ENCODE results near the gene GABRG2. TPM values are rescaled to one million over a fixed set of nuclear protein-coding genes. Genes with fewer than 3 reads are reported as not detected.

GABRG2 gene
- total and polyA plus RNA-seq, 2 donors (not counting 3 experiments of a cell fraction or from before 2014, with no cell fraction given), result not detected

- H2AFZ ChIP-seq (ENCODE audit: low read depth, low read length), result no peak overlapping the region
- no peaks in the 10 kb centered on the region for H3K79me2 ChIP-seq (ENCODE audit: control insufficient read depth, insufficient read depth, low read length)
- H3K4me1 ChIP-seq (ENCODE audit: control insufficient read depth, extremely low read depth, insufficient read depth, low read length), result no peaks in the 10 kb centered on the region
- TF ChIP-seq FOS (IDR thresholded peaks at IDR 0.05; ENCODE audit: borderline replicate concordance, insufficient read depth, low read length) (no peak), MYC (IDR thresholded peaks at IDR 0.05; ENCODE audit: low read depth, low read length) (no peak), POLR2AphosphoS5 (IDR thresholded peaks at IDR 0.05; ENCODE audit: insufficient read depth, low read depth, low read length) (no peak), EZH2 (IDR thresholded peaks at IDR 0.05; ENCODE audit: borderline replicate concordance, low read depth, low read length, severe bottlenecking) (no peak), JUN (IDR thresholded peaks at IDR 0.05; ENCODE audit: borderline replicate concordance, insufficient read depth, insufficient read length, low read depth) (no peak), POLR2A (IDR thresholded peaks at IDR 0.05; ENCODE audit: low read depth, low read length) (no peak), GATA2 (IDR thresholded peaks at IDR 0.05; ENCODE audit: insufficient read depth, insufficient read length, low read depth, low read length) (no peak)
- TF ChIP-seq, protein P1, sequence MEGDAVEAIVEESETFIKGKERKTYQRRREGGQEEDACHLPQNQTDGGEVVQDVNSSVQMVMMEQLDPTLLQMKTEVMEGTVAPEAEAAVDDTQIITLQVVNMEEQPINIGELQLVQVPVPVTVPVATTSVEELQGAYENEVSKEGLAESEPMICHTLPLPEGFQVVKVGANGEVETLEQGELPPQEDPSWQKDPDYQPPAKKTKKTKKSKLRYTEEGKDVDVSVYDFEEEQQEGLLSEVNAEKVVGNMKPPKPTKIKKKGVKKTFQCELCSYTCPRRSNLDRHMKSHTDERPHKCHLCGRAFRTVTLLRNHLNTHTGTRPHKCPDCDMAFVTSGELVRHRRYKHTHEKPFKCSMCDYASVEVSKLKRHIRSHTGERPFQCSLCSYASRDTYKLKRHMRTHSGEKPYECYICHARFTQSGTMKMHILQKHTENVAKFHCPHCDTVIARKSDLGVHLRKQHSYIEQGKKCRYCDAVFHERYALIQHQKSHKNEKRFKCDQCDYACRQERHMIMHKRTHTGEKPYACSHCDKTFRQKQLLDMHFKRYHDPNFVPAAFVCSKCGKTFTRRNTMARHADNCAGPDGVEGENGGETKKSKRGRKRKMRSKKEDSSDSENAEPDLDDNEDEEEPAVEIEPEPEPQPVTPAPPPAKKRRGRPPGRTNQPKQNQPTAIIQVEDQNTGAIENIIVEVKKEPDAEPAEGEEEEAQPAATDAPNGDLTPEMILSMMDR (IDR thresholded peaks at IDR 0.05; ENCODE audit: extremely low read depth in 1 of 2, insufficient read depth in 1 of 2, low read depth in 1 of 2, low read length in 2 of 2), result no peak
- TF ChIP-seq, protein P2, sequence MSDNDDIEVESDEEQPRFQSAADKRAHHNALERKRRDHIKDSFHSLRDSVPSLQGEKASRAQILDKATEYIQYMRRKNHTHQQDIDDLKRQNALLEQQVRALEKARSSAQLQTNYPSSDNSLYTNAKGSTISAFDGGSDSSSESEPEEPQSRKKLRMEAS (IDR thresholded peaks at IDR 0.05; ENCODE audit: insufficient read depth, insufficient read length), result no peak
- no peaks in the 10 kb centered on the region for H4K20me1 ChIP-seq (replicated peaks; ENCODE audit: control insufficient read depth, extremely low read depth, insufficient read depth, low read length)
- H3K9ac ChIP-seq (replicated peaks; ENCODE audit: extremely low read depth, insufficient read depth, low read length), result no peak overlapping the region
- FAIRE-seq, result no peak
- H3K4me2 ChIP-seq (ENCODE audit: insufficient read depth, low read length), result no peak overlapping the region
- H3K27ac ChIP-seq (ENCODE audit: insufficient read depth, low read depth, low read length), result no peak overlapping the region
- H3K9me3 ChIP-seq (replicated peaks; ENCODE audit: control insufficient read depth, insufficient read depth, low read length), result no peaks in the 10 kb centered on the region
- CTCF ChIA-PET, result interaction anchor here (1.6 kb wide), 1 partner anchor 13 kb away, joined by 3 read pairs; no protein-coding TSS in a partner anchor
- POLR2A ChIA-PET, result no interaction called here
- no peaks in the 10 kb centered on the region for H3K9me1 ChIP-seq (replicated peaks; ENCODE audit: control insufficient read depth, extremely low read depth, insufficient read depth, low read length)
- H3K27me3 ChIP-seq (ENCODE audit: control insufficient read depth in 2 of 2, insufficient read depth in 2 of 2, low read length in 2 of 2), result no peaks in the 10 kb centered on the region
- intact Hi-C loops (cut with micrococcal nuclease) (no loop called here), dilution Hi-C loops (cut with MboI; ENCODE audit: extremely low pct_ligation_motif_present, low sequenced_read_pairs) (no loop called here)
- H3K36me3 ChIP-seq (ENCODE audit: control insufficient read depth in 2 of 2, extremely low read depth in 1 of 2, insufficient read depth in 2 of 2, low read length in 2 of 2), result no peaks in the 10 kb centered on the region
- no peak for DNase-seq (ENCODE audit: low read depth, low spot score)
- no TSS peak for BruUV-seq (replicated peaks)
- no peak overlapping the region for H3K4me3 ChIP-seq (replicated peaks in 1 of 3; ENCODE audit: insufficient read depth in 1 of 3, low read depth in 1 of 3, low read length in 3 of 3)
These were observed 42.3 kb upstream of the GABRG2 start for GRCh38 chr5:162025312-162025711.
